ENCODE data around the gene RNF227. TPM values are rescaled to one million over a fixed set of nuclear protein-coding genes. Genes with fewer than 3 reads are reported as not detected.
A peak's percentile ranks its signal among the peaks of the same experiment; 100 is the strongest.

The RNF227 gene
- total and polyA plus RNA-seq, 10 of the 15 experiments (the other 5 are each of a cell fraction or from before 2014, with no cell fraction given): 0.49 to 5.0 (median 1.3) TPM

GRCh38 chr17:7951143-7951792 lies 35.2 kb upstream of the RNF227 start (continued):
- peak; percentile 82 for TF ChIP-seq IRF4 (IDR thresholded peaks at IDR 0.05; ENCODE audit: low read depth, low read length)
- peak in 1 of 2 experiments; percentile 76; a peak in 2 of 4 replicates for TF ChIP-seq ETV6 (conservative IDR thresholded peaks at IDR 0.05 in 1 of 2, IDR thresholded peaks at IDR 0.05 in 1 of 2; ENCODE audit: borderline replicate concordance in 1 of 2, low read depth in 1 of 2)
- peak; percentile 30; the same call in 1 of the 2 replicates for TF ChIP-seq HDGF (IDR thresholded peaks at IDR 0.05)
- TF ChIP-seq FOS (IDR thresholded peaks at IDR 0.05; ENCODE audit: borderline replicate concordance, extremely low read depth, insufficient read length): no peak
- TF ChIP-seq PAX5 (IDR thresholded peaks at IDR 0.05; ENCODE audit: borderline replicate concordance, low read depth, low read length): no peak
- TF ChIP-seq CBX5 (IDR thresholded peaks at IDR 0.05; ENCODE audit: low read depth): no peak
- no peak for TF ChIP-seq MXI1 (IDR thresholded peaks at IDR 0.05; ENCODE audit: low read depth, low read length)
- no peak for TF ChIP-seq GATAD2B (conservative IDR thresholded peaks at IDR 0.05; ENCODE audit: low read depth)
- TF ChIP-seq PML (IDR thresholded peaks at IDR 0.05; ENCODE audit: low read length): no peak
- TF ChIP-seq CREM (IDR thresholded peaks at IDR 0.05; ENCODE audit: low read depth): peak; percentile 52; the same call in 1 of the 2 replicates
- TF ChIP-seq IKZF2 (IDR thresholded peaks at IDR 0.05): peak in 1 of 2 experiments; percentile 69; a peak in 2 of 4 replicates
- TF ChIP-seq HDAC2 (IDR thresholded peaks at IDR 0.05): no peak
- no peak for TF ChIP-seq GABPA (IDR thresholded peaks at IDR 0.05; ENCODE audit: low read depth)
- TF ChIP-seq IRF5 (IDR thresholded peaks at IDR 0.05; ENCODE audit: borderline replicate concordance): no peak
- no peak for TF ChIP-seq EP300 (IDR thresholded peaks at IDR 0.05; ENCODE audit: borderline replicate concordance in 1 of 2, control insufficient read depth in 1 of 2, low read depth in 2 of 2, low read length in 2 of 2)
- TF ChIP-seq FOXK2 (IDR thresholded peaks at IDR 0.05): no peak
- no peak for TF ChIP-seq ZBTB33 (IDR thresholded peaks at IDR 0.05)
- TF ChIP-seq NFXL1 (IDR thresholded peaks at IDR 0.05; ENCODE audit: borderline replicate concordance): no peak
- no peak for TF ChIP-seq BCLAF1 (IDR thresholded peaks at IDR 0.05)
- TF ChIP-seq YY1 (IDR thresholded peaks at IDR 0.05; ENCODE audit: low read depth, low read length): no peak
- no peak for TF ChIP-seq REST (IDR thresholded peaks at IDR 0.05; ENCODE audit: low read depth, low read length)

Data from GM12878 (cell line).